K562 (cell line): Measurements from ENCODE around the gene INPP5D. TPM values are rescaled to one million over a fixed set of nuclear protein-coding genes. Genes with fewer than 3 reads are reported as not detected.

Source experiments
- ATAC-seq: fragments of 200-7000 bp; cut with Tn5 transposase; 3 replicates; pipeline ENCODE4 v1.9.1; 2020; ENCODE audit warnings: moderate library complexity
- BruUV-seq: library from RNA; stranded (reverse); fragments of 400-500 nt; replicated peaks from 2 replicates; lab custom pipeline; 2021; lab: Mats Ljungman, UMichigan
- CTCF ChIA-PET: fragments of 300-600 bp; formaldehyde crosslinking; extraction: SDS; loops from one replicate; lab custom pipeline; 2021; ENCODE audit warnings: low intra/inter-chr PET ratio; lab: Yijun Ruan, JAX
- POLR2A ChIA-PET: fragments of 300-600, 350-650 bp; sonication (Branson Sonifier 250); formaldehyde crosslinking; extraction: SDS; loops from one replicate; lab custom pipeline; 2021; ENCODE audit warnings: antibody characterized with exemption, inconsistent platforms; lab: Yijun Ruan, JAX
- DNase-seq, 4 experiments: peaks; one replicate each; pipeline versions ENCODE4 v3.0.0 to v3.0.0-alpha.2; 2011 to 2018; ENCODE audit warnings: low spot score in 3 of 4, mixed read lengths in 3 of 4; ENCODE audit errors: extremely low read depth in 1 of 4
- FAIRE-seq: peaks from 2 replicates; lab custom pipeline; 2011; peaks lifted over from hg19 to GRCh38; lab: Jason Lieb, UNC
- H2AFZ ChIP-seq: 2 replicates; pipeline ENCODE4 v1.6.0; 2011; ENCODE audit warnings: low read depth, low read length, control low read depth, inconsistent platforms
- H3K27ac ChIP-seq: fragments of 200-600 bp; 3 replicates; pipeline ENCODE4 v1.8.0; 2011; ENCODE audit warnings: low read depth, mild to moderate bottlenecking, control low read depth, inconsistent platforms, low read length, moderate library complexity, mixed read lengths; ENCODE audit errors: extremely low read depth
- H3K27me3 ChIP-seq, 2 experiments: fragments of 300-600 bp in 1 of 2; 2 replicates in 1 of 2; 3 replicates in 1 of 2; pipeline versions ENCODE4 v1.6.0 to v1.8.0; 2011; ENCODE audit warnings: inconsistent platforms in 2 of 2, low read length in 2 of 2, mild to moderate bottlenecking in 1 of 2, mixed read lengths in 1 of 2, moderate library complexity in 1 of 2; ENCODE audit not compliant: control insufficient read depth in 2 of 2, insufficient read depth in 2 of 2
- H3K36me3 ChIP-seq: fragments of 300-600 bp; 3 replicates; pipeline ENCODE4 v1.8.0; 2011; ENCODE audit warnings: mild to moderate bottlenecking, low read length, inconsistent platforms; ENCODE audit not compliant: control insufficient read depth, insufficient read depth
- H3K4me1 ChIP-seq, 2 experiments: fragments of 200-600 bp in 1 of 2; replicated peaks in 1 of 2; 2 replicates in 1 of 2; 3 replicates in 1 of 2; pipeline versions ENCODE4 v1.5.1 to v1.8.0; 2011; ENCODE audit warnings: inconsistent platforms in 2 of 2, low read length in 2 of 2, mild to moderate bottlenecking in 1 of 2, mixed read lengths in 1 of 2, moderate library complexity in 1 of 2; ENCODE audit not compliant: control insufficient read depth in 2 of 2, insufficient read depth in 2 of 2
- H3K4me2 ChIP-seq: 2 replicates; pipeline ENCODE4 v1.6.1; 2011; ENCODE audit warnings: low read length, control low read depth, inconsistent platforms, mixed read lengths; ENCODE audit not compliant: insufficient read depth
- H3K4me3 ChIP-seq: fragments of 200-600 bp; sonication (generic), shearing (Covaris generic); 2 replicates; pipeline ENCODE4 v1.5.1; 2016; ENCODE audit warnings: control low read depth, inconsistent platforms
- H3K79me2 ChIP-seq: fragments of 200-600 bp; 3 replicates; pipeline ENCODE4 v1.8.0; 2011; ENCODE audit warnings: low read length, inconsistent platforms; ENCODE audit not compliant: control insufficient read depth, insufficient read depth
- H3K9ac ChIP-seq, 2 experiments: 2 replicates each; pipeline versions ENCODE4 v1.6.0 to v1.6.1; 2011; ENCODE audit warnings: low read depth in 2 of 2, low read length in 2 of 2, control low read depth in 1 of 2, inconsistent platforms in 1 of 2, mild to moderate bottlenecking in 1 of 2, mixed read lengths in 1 of 2; ENCODE audit not compliant: insufficient read depth in 1 of 2
- H3K9me1 ChIP-seq: one replicate; pipeline ENCODE4 v1.6.0; 2011; ENCODE audit warnings: inconsistent platforms, mild to moderate bottlenecking, low read length, moderate library complexity; ENCODE audit not compliant: control insufficient read depth, insufficient read depth
- H3K9me3 ChIP-seq: replicated peaks from 2 replicates; pipeline ENCODE4 v1.5.1; 2011; ENCODE audit warnings: low read depth, low read length, inconsistent platforms; ENCODE audit not compliant: control insufficient read depth, insufficient read depth
- H4K20me1 ChIP-seq: replicated peaks from 2 replicates; pipeline ENCODE4 v1.6.1; 2011; ENCODE audit warnings: low read length, inconsistent platforms, mixed read lengths; ENCODE audit not compliant: control insufficient read depth, insufficient read depth
- ARNT ChIP-seq, 2 experiments: fragments of 450-650 bp; IDR thresholded peaks; 2 replicates each; pipeline ENCODE4 v1.6.1; 2016; ENCODE audit warnings: mild to moderate bottlenecking in 1 of 2
- CAMTA2 ChIP-seq: fragments of 250-450 bp; sonication (Bioruptor Pico); conservative IDR thresholded peaks from 2 replicates; pipeline ENCODE4 v1.5.1; 2022
- CBFA2T2 ChIP-seq: fragments of 450-650 bp; conservative IDR thresholded peaks from 2 replicates; pipeline ENCODE4 v1.6.1; 2017; ENCODE audit warnings: mild to moderate bottlenecking
- DACH1 ChIP-seq: fragments of 450-650 bp; IDR thresholded peaks from 2 replicates; pipeline ENCODE4 v1.6.1; 2018; ENCODE audit not compliant: partially characterized antibody
- EGR1 ChIP-seq: fragments of 450-650 bp; conservative IDR thresholded peaks from 2 replicates; pipeline ENCODE4 v1.6.1; 2017; ENCODE audit warnings: mild to moderate bottlenecking
- NONO ChIP-seq, 2 experiments: fragments of 200-400 bp in 1 of 2; fragments of 450-650 bp in 1 of 2; formaldehyde crosslinking in 1 of 2; IDR thresholded peaks; 2 replicates each; pipeline ENCODE4 v1.6.1; 2017; ENCODE audit warnings: low read depth in 2 of 2, mild to moderate bottlenecking in 2 of 2, moderate library complexity in 2 of 2, low read length in 1 of 2
- PTBP1 ChIP-seq: fragments of 200-400 bp; formaldehyde crosslinking; IDR thresholded peaks from 2 replicates; pipeline ENCODE4 v1.6.1; 2017; ENCODE audit warnings: low read depth, low read length
- TFAM ChIP-seq: fragments of 250-450 bp; sonication (Bioruptor Pico); conservative IDR thresholded peaks from 2 replicates; pipeline ENCODE4 v1.5.0; 2021; ENCODE audit warnings: mild to moderate bottlenecking, moderate library complexity
- ZNF12 ChIP-seq: sonication (generic); formaldehyde crosslinking; IDR thresholded peaks from 2 replicates; pipeline ENCODE4 v1.4.0; 2020; ENCODE audit warnings: mild to moderate bottlenecking, missing genetic modification reagents
- ZNF766 ChIP-seq: fragments of 200-800 bp; sonication (Bioruptor generic); conservative IDR thresholded peaks from 2 replicates; pipeline ENCODE4 v1.6.1; 2016; ENCODE audit warnings: missing genetic modification characterization, missing compliant biosample characterization
- WGBS: fragments of 100-300 bp; shearing (Covaris generic); methylation state at CpG from one replicate; pipeline ENCODE4 v1.1.6; 2016; ENCODE audit warnings: low coverage, mixed read lengths; ENCODE audit not compliant: insufficient coverage; ENCODE audit errors: missing lambda C conversion rate; 5-methylcytosine and 5-hydroxymethylcytosine counted together
- in situ Hi-C: fragments of 300-500 bp; cut with MboI; formaldehyde crosslinking; loops from 4 replicates; pipeline ENCODE4 v1.15.0; 2018; ENCODE audit warnings: inconsistent platforms, mixed read lengths
- intact Hi-C: fragments of 100-400 bp; cut with micrococcal nuclease; formaldehyde crosslinking; loops from 2 replicates; pipeline ENCODE4 v1.14.2; 2022
- polyA plus RNA-seq, 8 experiments: library from polyadenylated mRNA; depleted of rRNA in 4 of 8; stranded (reverse) in 5 of 8; unstranded in 3 of 8; fragments of >200 nt; fragmentation: Nextera tagmentation in 2 of 8; fragmentation: Illumina TruSeq in 1 of 8; extraction: Ambion mirVana in 2 of 8; extraction: Trizol in 1 of 8; gene quantifications; 2 replicates each; pipeline versions ENCODE4 v1.2.1 to v1.2.3, GENCODE V29; 2011 to 2014; ENCODE audit warnings: inconsistent platforms in 1 of 8, missing spikeins in 1 of 8
- total RNA-seq, 7 experiments: library from RNA; depleted of rRNA in 6 of 7; stranded (reverse); fragments of >200 nt in 6 of 7; fragmentation: Illumina TruSeq in 2 of 7; extraction: Trizol in 2 of 7; gene quantifications; 2 replicates each; pipeline versions ENCODE4 v1.2.1 to v1.2.3, GENCODE V29; 2011 to 2021; ENCODE audit warnings: low replicate concordance in 1 of 7
- TF ChIP-seq, protein P1 (sequence below): sonication (generic); formaldehyde crosslinking; IDR thresholded peaks from 2 replicates; pipeline ENCODE4 v1.9.0; 2022; ENCODE audit warnings: mild to moderate bottlenecking, missing genetic modification reagents

Gene INPP5D
- total and polyA plus RNA-seq, 9 of the 15 experiments (the other 6 are each of a cell fraction or from before 2014, with no cell fraction given), result 0.55 to 6.2 (median 2.2) TPM

DNA sequence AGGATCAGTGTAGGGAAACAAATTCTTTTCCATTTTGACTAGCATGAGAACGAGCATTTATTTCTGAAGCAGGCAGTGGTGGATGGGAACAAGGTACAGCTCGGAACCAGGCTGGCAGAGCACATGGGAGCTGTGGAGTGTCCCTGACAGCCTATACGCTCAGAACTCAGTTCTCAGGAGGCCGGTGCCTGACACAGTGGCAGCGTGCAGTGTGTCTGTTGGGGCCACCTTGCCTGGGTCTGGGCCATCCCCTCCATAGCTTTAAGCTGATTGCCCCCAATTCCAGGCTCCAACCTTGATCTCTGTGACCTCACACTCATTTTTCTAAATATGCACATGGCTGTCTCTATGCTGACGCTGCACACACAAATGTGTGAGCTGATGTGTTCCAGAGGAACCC, 136.9 kb downstream of the INPP5D start:
- POLR2A ChIA-PET, result interaction anchor here (1.2 to 1.4 kb wide), 2 partner anchors 9 to 10 kb away, joined by 3 read pairs; no protein-coding TSS in a partner anchor

DNA sequence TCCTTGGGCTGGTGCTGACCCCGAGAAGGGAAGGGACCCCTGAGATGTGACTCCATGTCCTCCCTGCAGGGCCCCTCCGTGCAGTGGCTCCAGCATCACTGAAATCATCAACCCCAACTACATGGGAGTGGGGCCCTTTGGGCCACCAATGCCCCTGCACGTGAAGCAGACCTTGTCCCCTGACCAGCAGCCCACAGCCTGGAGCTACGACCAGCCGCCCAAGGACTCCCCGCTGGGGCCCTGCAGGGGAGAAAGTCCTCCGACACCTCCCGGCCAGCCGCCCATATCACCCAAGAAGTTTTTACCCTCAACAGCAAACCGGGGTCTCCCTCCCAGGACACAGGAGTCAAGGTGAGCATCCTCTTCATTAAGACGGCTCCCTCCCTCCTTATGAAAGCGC, 137.9 kb downstream of the INPP5D start:
- intact Hi-C loops, result no loop called here
- Histone ChIP-seq H3K9ac (no peak overlapping the region), H3K79me2 (no peaks in the 10 kb centered on the region), H3K9me1 (no peaks in the 10 kb centered on the region)
- CTCF ChIA-PET, result no interaction called here
- FAIRE-seq, result no peak
- TF ChIP-seq CAMTA2 (CRISPR knock-in tag) (no peak), ARNT (IDR thresholded peaks at IDR 0.05) (no peak), TFAM (CRISPR knock-in tag) (no peak), ZNF766 (CRISPR knock-in tag) (no peak), PTBP1 (no peak), NONO (IDR thresholded peaks at IDR 0.05; ENCODE audit: low read depth in 2 of 2, low read length in 1 of 2) (no peak), CBFA2T2 (no peak)
- TF ChIP-seq, protein P1, sequence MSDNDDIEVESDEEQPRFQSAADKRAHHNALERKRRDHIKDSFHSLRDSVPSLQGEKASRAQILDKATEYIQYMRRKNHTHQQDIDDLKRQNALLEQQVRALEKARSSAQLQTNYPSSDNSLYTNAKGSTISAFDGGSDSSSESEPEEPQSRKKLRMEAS (CRISPR knock-in tag), result no peak
- TF ChIP-seq, all 486 proteins: peak for 0
- 23% methylated on average over 5 of the region's 12 CpGs for WGBS
- Histone ChIP-seq H3K27me3 (no peaks in the 10 kb centered on the region), H4K20me1 (no peaks in the 10 kb centered on the region), H2AFZ (no peak overlapping the region), H3K4me3 (no peak overlapping the region), H3K9me3 (no peaks in the 10 kb centered on the region), H3K27ac (no peak overlapping the region), H3K36me3 (no peaks in the 10 kb centered on the region), H3K4me1 (peaks cover 0 to 4% of the 10 kb centered on the region in 2 experiments; a peak in 2 of 5 replicates), H3K4me2 (no peak overlapping the region)
- BruUV-seq, result no TSS peak
- no peak for ATAC-seq
- in situ Hi-C loops, result no loop called here
- DNase-seq, result no peak
- POLR2A ChIA-PET, result no interaction called here

More for the DNA sequence above, 136.9 kb downstream of the INPP5D start:
- Histone ChIP-seq H2AFZ (no peak overlapping the region), H3K36me3 (no peaks in the 10 kb centered on the region), H3K4me1 (peaks cover 0 to 4% of the 10 kb centered on the region in 2 experiments; a peak in 2 of 5 replicates), H3K79me2 (no peaks in the 10 kb centered on the region), H3K9me3 (no peaks in the 10 kb centered on the region), H4K20me1 (no peaks in the 10 kb centered on the region), H3K27ac (no peak overlapping the region), H3K9ac (no peak overlapping the region), H3K4me2 (no peak overlapping the region), H3K4me3 (no peak overlapping the region), H3K27me3 (no peaks in the 10 kb centered on the region), H3K9me1 (no peaks in the 10 kb centered on the region)
- ATAC-seq (no peak), DNase-seq (no peak), FAIRE-seq (no peak)
- TF ChIP-seq ZNF12 (CRISPR knock-in tag), result no peak
- TF ChIP-seq, protein P1 (CRISPR knock-in tag), result no peak
- TF ChIP-seq EGR1, result no peak
- no peak for TF ChIP-seq DACH1
- WGBS, result 47% methylated on average over 5 of the region's 6 CpGs
- intact Hi-C loops, result no loop called here
- in situ Hi-C loops, result no loop called here
- no TSS peak for BruUV-seq
- CTCF ChIA-PET, result no interaction called here
